Measurements from ENCODE around the gene SYT1. TPM values are rescaled to one million over a fixed set of nuclear protein-coding genes. Genes with fewer than 3 reads are reported as not detected.

SYT1 gene
- total and polyA plus RNA-seq, 2 of the 8 experiments (the other 6 are each of a cell fraction or from before 2014, with no cell fraction given), result 11.0 to 34.6 TPM

GRCh38 chr12:79056775-79057174, 192.2 kb downstream of the SYT1 start:
- Histone ChIP-seq H3K18ac (ENCODE audit: extremely low read depth, low read length) (no peak overlapping the region), H3K27ac (ENCODE audit: low read depth, low read length) (no peak overlapping the region), H3K4me1 (replicated peaks in 1 of 4; ENCODE audit: control insufficient read depth in 3 of 4, insufficient read depth in 4 of 4, low read length in 3 of 4) (peaks cover 0 to 3% (median 0%) of the 10 kb centered on the region in 4 experiments; a peak in 1 of 7 replicates), H3K23me2 (ENCODE audit: low read depth, low read length) (no peaks in the 10 kb centered on the region), H2BK12ac (ENCODE audit: low read depth, low read length) (no peak overlapping the region), H3K4me2 (ENCODE audit: insufficient read depth in 1 of 2, low read depth in 2 of 2, low read length in 2 of 2) (no peak overlapping the region), H2BK15ac (ENCODE audit: low read length) (no peak overlapping the region), H4K20me1 (replicated peaks in 1 of 2; ENCODE audit: control insufficient read depth in 1 of 2, insufficient read depth in 2 of 2, low read length in 2 of 2) (peaks cover 0 to 2% of the 10 kb centered on the region in 2 experiments), H3K79me1 (ENCODE audit: low read depth, low read length) (no peaks in the 10 kb centered on the region), H2BK5ac (ENCODE audit: low read depth, low read length) (no peak overlapping the region), H4K5ac (ENCODE audit: insufficient read length, low read depth, low read length) (no peak overlapping the region), H2BK20ac (ENCODE audit: low read length) (no peak overlapping the region), H3K9ac (replicated peaks in 1 of 4; ENCODE audit: extremely low read depth in 1 of 4, low read depth in 3 of 4, low read length in 3 of 4) (no peak overlapping the region), H3K23ac (ENCODE audit: insufficient read length) (no peak overlapping the region), H2BK120ac (replicated peaks; ENCODE audit: low read depth, low read length) (no peak overlapping the region), H3K9me3 (ENCODE audit: insufficient read depth in 2 of 2, low read depth in 1 of 2, low read length in 1 of 2) (no peaks in the 10 kb centered on the region), H2AK5ac (ENCODE audit: low read depth, low read length) (no peak overlapping the region), H3K36me3 (ENCODE audit: control insufficient read depth in 2 of 4, insufficient read depth in 4 of 4, low read length in 3 of 4) (no peaks in the 10 kb centered on the region), H3K56ac (replicated peaks; ENCODE audit: insufficient read length, low read depth, low read length) (no peak overlapping the region), H2AFZ (ENCODE audit: low read length) (no peak overlapping the region), H3K27me3 (replicated peaks in 1 of 4; ENCODE audit: control insufficient read depth in 3 of 4, extremely low read depth in 1 of 4, insufficient read depth in 3 of 4, low read length in 3 of 4) (no peaks in the 10 kb centered on the region), H3K79me2 (ENCODE audit: control insufficient read depth in 1 of 2, insufficient read depth in 2 of 2, low read length in 2 of 2) (no peaks in the 10 kb centered on the region; a peak in 1 of 4 replicates), H3K4me3 (ENCODE audit: extremely low read depth in 1 of 4, insufficient read depth in 2 of 4, low read depth in 3 of 4, low read length in 4 of 4) (no peak overlapping the region), H3K4ac (replicated peaks; ENCODE audit: insufficient read length, low read depth, low read length) (no peak overlapping the region), H3K14ac (ENCODE audit: insufficient read length) (no peak overlapping the region), H4K91ac (replicated peaks; ENCODE audit: insufficient read length, low read length) (no peak overlapping the region), H4K8ac (ENCODE audit: extremely low read depth, insufficient read depth, low read length) (no peak overlapping the region)
- FAIRE-seq (no peak), DNase-seq (ENCODE audit: low read depth in 1 of 2, low spot score in 2 of 2) (no peak)
- ChIA-PET CTCF (ENCODE audit: partially characterized antibody) (interaction anchor here (1.6 kb wide), 1 partner anchor 11 kb away, joined by 4 read pairs; no protein-coding TSS in a partner anchor), POLR2A (ENCODE audit: partially characterized antibody) (no interaction called here)
- TF ChIP-seq TCF12 (IDR thresholded peaks at IDR 0.05; ENCODE audit: low read depth, low read length) (no peak), SAP30 (IDR thresholded peaks at IDR 0.05; ENCODE audit: insufficient read depth, insufficient replicate concordance, low read length) (no peak), EZH2 (IDR thresholded peaks at IDR 0.05; ENCODE audit: low read depth, low read length, severe bottlenecking) (no peak), KDM5A (IDR thresholded peaks at IDR 0.05; ENCODE audit: low read length) (no peak), YY1 (IDR thresholded peaks at IDR 0.05; ENCODE audit: low read depth, low read length) (no peak), FOSL1 (IDR thresholded peaks at IDR 0.05; ENCODE audit: insufficient read depth, low read depth, low read length) (no peak), CTBP2 (IDR thresholded peaks at IDR 0.05; ENCODE audit: borderline replicate concordance, insufficient read depth, insufficient read length, low read length) (no peak)

Data from H1 (cell line).